K562 (cell line): ENCODE data around the gene SRPRA. TPM values are rescaled to one million over a fixed set of nuclear protein-coding genes. Genes with fewer than 3 reads are reported as not detected.

ENCODE experiments used
- BRD9 ChIP-seq: fragments of 450-650 bp; IDR thresholded peaks from 2 replicates; pipeline ENCODE4 v1.6.1; 2018; ENCODE audit warnings: low read depth; ENCODE audit not compliant: partially characterized antibody
- CCAR2 ChIP-seq: fragments of 200-400 bp; formaldehyde crosslinking; IDR thresholded peaks from 2 replicates; pipeline ENCODE4 v1.6.1; 2017; ENCODE audit warnings: mild to moderate bottlenecking, low read depth, low read length
- CCNT2 ChIP-seq: IDR thresholded peaks from 2 replicates; pipeline ENCODE4 v1.6.1; 2011; ENCODE audit warnings: borderline replicate concordance, low read depth, mild to moderate bottlenecking, moderate library complexity, mixed read lengths, low read length; ENCODE audit not compliant: insufficient read length; ENCODE audit errors: extremely low read depth
- DIDO1 ChIP-seq: fragments of 450-650 bp; IDR thresholded peaks from 2 replicates; pipeline ENCODE4 v1.6.1; 2016; ENCODE audit warnings: low read depth, missing biosample characterization, missing genetic modification characterization
- GTF2F1 ChIP-seq: IDR thresholded peaks from 2 replicates; pipeline ENCODE4 v1.6.1; 2011; ENCODE audit warnings: low read depth, low read length, improper control_type of control experiment
- HNRNPLL ChIP-seq: fragments of 200-400 bp; formaldehyde crosslinking; IDR thresholded peaks from 2 replicates; pipeline ENCODE4 v1.6.1; 2017; ENCODE audit warnings: low read length, low read depth, mild to moderate bottlenecking; ENCODE audit not compliant: poor library complexity, severe bottlenecking
- IFI16 ChIP-seq: fragments of 250-450 bp; sonication (Bioruptor Pico); IDR thresholded peaks from 2 replicates; pipeline ENCODE4 v2.1.2; 2022; ENCODE audit warnings: mild to moderate bottlenecking, inconsistent platforms
- LCOR ChIP-seq: sonication (generic); formaldehyde crosslinking; IDR thresholded peaks from 2 replicates; pipeline ENCODE4 v1.8.0; 2022; ENCODE audit warnings: mild to moderate bottlenecking, missing genetic modification reagents
- LEF1 ChIP-seq: fragments of 450-650 bp; IDR thresholded peaks from 2 replicates; pipeline ENCODE4 v1.6.1; 2016; ENCODE audit warnings: mild to moderate bottlenecking
- MCM5 ChIP-seq: fragments of 450-650 bp; IDR thresholded peaks from 2 replicates; pipeline ENCODE4 v1.6.1; 2016; ENCODE audit warnings: low read depth
- MYC ChIP-seq, 2 experiments: fragments of 250-450 bp in 1 of 2; sonication (Bioruptor Pico) in 1 of 2; IDR thresholded peaks; 2 replicates each; pipeline versions ENCODE4 v1.5.1 to v1.6.1; 2012 to 2021; ENCODE audit warnings: low read depth in 2 of 2, borderline replicate concordance in 1 of 2, improper control_type of control experiment in 1 of 2, low read length in 1 of 2, mild to moderate bottlenecking in 1 of 2, moderate library complexity in 1 of 2
- NR3C1 ChIP-seq: sonication (generic); formaldehyde crosslinking; IDR thresholded peaks from 2 replicates; pipeline ENCODE4 v1.8.1; 2022; ENCODE audit warnings: missing genetic modification reagents
- PHF20 ChIP-seq: fragments of 450-650 bp; IDR thresholded peaks from 2 replicates; pipeline ENCODE4 v1.6.1; 2018; ENCODE audit not compliant: partially characterized antibody
- RFX5 ChIP-seq: IDR thresholded peaks from 2 replicates; pipeline ENCODE4 v1.6.1; 2011; ENCODE audit warnings: low read depth, mild to moderate bottlenecking, improper control_type of control experiment, low read length
- SUPT5H ChIP-seq: fragments of 450-650 bp; IDR thresholded peaks from 2 replicates; pipeline ENCODE4 v1.6.1; 2016
- TBL1XR1 ChIP-seq, 2 experiments: IDR thresholded peaks; 2 replicates each; pipeline ENCODE4 v1.6.1; 2012; ENCODE audit warnings: improper control_type of control experiment in 2 of 2, low read length in 2 of 2, mild to moderate bottlenecking in 1 of 2
- ZNF41 ChIP-seq: fragments of 250-450 bp; sonication (Bioruptor Pico); conservative IDR thresholded peaks from 2 replicates; pipeline ENCODE4 v1.4.0; 2020; ENCODE audit warnings: mild to moderate bottlenecking
- polyA plus RNA-seq, 8 experiments: library from polyadenylated mRNA; depleted of rRNA in 4 of 8; stranded (reverse) in 5 of 8; unstranded in 3 of 8; fragments of >200 nt; fragmentation: Nextera tagmentation in 2 of 8; fragmentation: Illumina TruSeq in 1 of 8; extraction: Ambion mirVana in 2 of 8; extraction: Trizol in 1 of 8; gene quantifications; 2 replicates each; pipeline versions ENCODE4 v1.2.1 to v1.2.3, GENCODE V29; 2011 to 2014; ENCODE audit warnings: inconsistent platforms in 1 of 8, missing spikeins in 1 of 8
- total RNA-seq, 7 experiments: library from RNA; depleted of rRNA in 6 of 7; stranded (reverse); fragments of >200 nt in 6 of 7; fragmentation: Illumina TruSeq in 2 of 7; extraction: Trizol in 2 of 7; gene quantifications; 2 replicates each; pipeline versions ENCODE4 v1.2.1 to v1.2.3, GENCODE V29; 2011 to 2021; ENCODE audit warnings: low replicate concordance in 1 of 7
- TF ChIP-seq, protein P1 (sequence below): fragments of 250-450 bp; sonication (Bioruptor Pico); IDR thresholded peaks from 2 replicates; pipeline ENCODE4 v1.4.0; 2020; ENCODE audit warnings: mild to moderate bottlenecking
- TF ChIP-seq, protein P2 (sequence below): fragments of 450-650 bp; formaldehyde crosslinking; IDR thresholded peaks from 2 replicates; pipeline ENCODE4 v1.4.0; 2020; ENCODE audit warnings: mild to moderate bottlenecking, moderate library complexity
- TF ChIP-seq, protein P3 (sequence below): fragments of 250-450 bp; sonication (Bioruptor Pico); IDR thresholded peaks from 2 replicates; pipeline ENCODE4 v1.4.0; 2020
- TF ChIP-seq, protein P4 (sequence below), 2 experiments: fragments of 450-650 bp; conservative IDR thresholded peaks; 2 replicates each; pipeline ENCODE4 v1.6.1; 2017; ENCODE audit warnings: mild to moderate bottlenecking in 2 of 2, moderate library complexity in 2 of 2

The SRPRA gene
- total and polyA plus RNA-seq, 9 of the 15 experiments (the other 6 are each of a cell fraction or from before 2014, with no cell fraction given), result 33.5 to 124 (median 80.0) TPM

DNA sequence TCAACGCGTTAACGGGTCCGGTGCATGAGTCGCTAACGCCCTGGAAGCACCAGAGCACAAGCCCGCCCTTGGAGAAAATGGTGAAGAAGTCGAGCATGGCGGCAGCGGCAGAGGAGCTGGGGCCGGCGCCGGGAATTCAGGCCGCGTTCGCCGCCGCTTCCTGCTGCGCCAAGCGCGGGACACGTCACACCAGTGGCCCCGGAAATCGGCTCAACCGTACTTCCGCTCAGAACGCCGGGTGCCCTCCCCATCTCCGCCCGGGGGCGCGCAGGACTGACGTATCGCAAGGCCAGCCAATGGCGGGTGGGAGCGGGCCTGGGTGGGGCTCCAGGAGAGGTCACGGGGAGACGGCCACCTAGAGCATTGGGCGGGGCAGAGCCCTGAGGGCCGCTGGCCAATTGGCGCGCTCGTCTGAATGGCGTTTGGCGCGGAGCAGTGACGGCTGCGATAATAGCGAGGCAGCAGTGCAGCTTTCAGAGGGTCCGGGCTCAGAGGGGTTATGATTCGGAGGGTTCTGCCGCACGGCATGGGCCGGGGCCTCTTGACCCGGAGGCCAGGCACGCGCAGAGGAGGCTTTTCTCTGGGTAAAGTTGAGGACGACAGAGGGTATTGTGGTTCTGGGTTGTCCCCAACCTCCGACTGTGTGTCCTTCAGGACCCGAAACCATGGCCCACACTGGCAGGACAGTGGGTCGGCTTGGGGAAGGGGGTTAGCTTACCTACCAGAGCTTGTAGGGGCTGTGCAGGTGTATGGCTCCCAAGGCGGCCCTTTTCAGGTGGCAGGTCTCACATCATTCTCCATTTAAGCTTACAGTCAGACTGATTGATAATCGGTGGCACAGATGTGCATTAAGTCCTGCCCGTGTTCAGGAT is at the start of gene SRPRA, which contains the start of gene FOXRED1 (continued):
- TF ChIP-seq, protein P1, sequence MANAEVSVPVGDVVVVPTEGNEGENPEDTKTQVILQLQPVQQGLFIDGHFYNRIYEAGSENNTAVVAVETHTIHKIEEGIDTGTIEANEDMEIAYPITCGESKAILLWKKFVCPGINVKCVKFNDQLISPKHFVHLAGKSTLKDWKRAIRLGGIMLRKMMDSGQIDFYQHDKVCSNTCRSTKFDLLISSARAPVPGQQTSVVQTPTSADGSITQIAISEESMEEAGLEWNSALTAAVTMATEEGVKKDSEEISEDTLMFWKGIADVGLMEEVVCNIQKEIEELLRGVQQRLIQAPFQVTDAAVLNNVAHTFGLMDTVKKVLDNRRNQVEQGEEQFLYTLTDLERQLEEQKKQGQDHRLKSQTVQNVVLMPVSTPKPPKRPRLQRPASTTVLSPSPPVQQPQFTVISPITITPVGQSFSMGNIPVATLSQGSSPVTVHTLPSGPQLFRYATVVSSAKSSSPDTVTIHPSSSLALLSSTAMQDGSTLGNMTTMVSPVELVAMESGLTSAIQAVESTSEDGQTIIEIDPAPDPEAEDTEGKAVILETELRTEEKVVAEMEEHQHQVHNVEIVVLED (CRISPR knock-in tag), result peak; percentile 57; the same call in 1 of the 2 replicates
- TF ChIP-seq LEF1, result no peak
- TF ChIP-seq NR3C1, result no peak
- TF ChIP-seq RFX5, result peak; percentile 63; the same call in 1 of the 2 replicates
- no peak for TF ChIP-seq LCOR (CRISPR knock-in tag)
- peak; percentile 87 for TF ChIP-seq SUPT5H
- no peak for TF ChIP-seq IFI16 (CRISPR knock-in tag)
- TF ChIP-seq HNRNPLL, result peak; percentile 89
- TF ChIP-seq, protein P2, sequence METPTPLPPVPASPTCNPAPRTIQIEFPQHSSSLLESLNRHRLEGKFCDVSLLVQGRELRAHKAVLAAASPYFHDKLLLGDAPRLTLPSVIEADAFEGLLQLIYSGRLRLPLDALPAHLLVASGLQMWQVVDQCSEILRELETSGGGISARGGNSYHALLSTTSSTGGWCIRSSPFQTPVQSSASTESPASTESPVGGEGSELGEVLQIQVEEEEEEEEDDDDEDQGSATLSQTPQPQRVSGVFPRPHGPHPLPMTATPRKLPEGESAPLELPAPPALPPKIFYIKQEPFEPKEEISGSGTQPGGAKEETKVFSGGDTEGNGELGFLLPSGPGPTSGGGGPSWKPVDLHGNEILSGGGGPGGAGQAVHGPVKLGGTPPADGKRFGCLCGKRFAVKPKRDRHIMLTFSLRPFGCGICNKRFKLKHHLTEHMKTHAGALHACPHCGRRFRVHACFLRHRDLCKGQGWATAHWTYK (CRISPR knock-in tag), result peak; percentile 42; the same call in 1 of the 2 replicates
- TF ChIP-seq MYC (IDR thresholded peaks at IDR 0.05; ENCODE audit: low read depth, low read length), result peak; percentile 87
- TF ChIP-seq MYC (CRISPR knock-in tag; IDR thresholded peaks at IDR 0.05; ENCODE audit: borderline replicate concordance, low read depth), result 0 out of 2 replicates have a peak, but pooled peaks have one; percentile 21
- peak in 1 of 2 experiments; percentile 87; a peak in 2 of 4 replicates for TF ChIP-seq TBL1XR1 (IDR thresholded peaks at IDR 0.05; ENCODE audit: low read length in 2 of 2)
- no peak for TF ChIP-seq CCAR2
- TF ChIP-seq MCM5, result no peak
- TF ChIP-seq BRD9, result no peak
- TF ChIP-seq DIDO1 (tag), result no peak; the same call in none of the 2 replicates
- TF ChIP-seq ZNF41 (CRISPR knock-in tag), result no peak
- TF ChIP-seq, protein P3, sequence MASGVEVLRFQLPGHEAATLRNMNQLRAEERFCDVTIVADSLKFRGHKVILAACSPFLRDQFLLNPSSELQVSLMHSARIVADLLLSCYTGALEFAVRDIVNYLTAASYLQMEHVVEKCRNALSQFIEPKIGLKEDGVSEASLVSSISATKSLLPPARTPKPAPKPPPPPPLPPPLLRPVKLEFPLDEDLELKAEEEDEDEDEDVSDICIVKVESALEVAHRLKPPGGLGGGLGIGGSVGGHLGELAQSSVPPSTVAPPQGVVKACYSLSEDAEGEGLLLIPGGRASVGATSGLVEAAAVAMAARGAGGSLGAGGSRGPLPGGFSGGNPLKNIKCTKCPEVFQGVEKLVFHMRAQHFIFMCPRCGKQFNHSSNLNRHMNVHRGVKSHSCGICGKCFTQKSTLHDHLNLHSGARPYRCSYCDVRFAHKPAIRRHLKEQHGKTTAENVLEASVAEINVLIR (CRISPR knock-in tag), result peak; percentile 98
- 0 out of 2 replicates have a peak, but pooled peaks have one; percentile 31 for TF ChIP-seq GTF2F1
- TF ChIP-seq, protein P4, sequence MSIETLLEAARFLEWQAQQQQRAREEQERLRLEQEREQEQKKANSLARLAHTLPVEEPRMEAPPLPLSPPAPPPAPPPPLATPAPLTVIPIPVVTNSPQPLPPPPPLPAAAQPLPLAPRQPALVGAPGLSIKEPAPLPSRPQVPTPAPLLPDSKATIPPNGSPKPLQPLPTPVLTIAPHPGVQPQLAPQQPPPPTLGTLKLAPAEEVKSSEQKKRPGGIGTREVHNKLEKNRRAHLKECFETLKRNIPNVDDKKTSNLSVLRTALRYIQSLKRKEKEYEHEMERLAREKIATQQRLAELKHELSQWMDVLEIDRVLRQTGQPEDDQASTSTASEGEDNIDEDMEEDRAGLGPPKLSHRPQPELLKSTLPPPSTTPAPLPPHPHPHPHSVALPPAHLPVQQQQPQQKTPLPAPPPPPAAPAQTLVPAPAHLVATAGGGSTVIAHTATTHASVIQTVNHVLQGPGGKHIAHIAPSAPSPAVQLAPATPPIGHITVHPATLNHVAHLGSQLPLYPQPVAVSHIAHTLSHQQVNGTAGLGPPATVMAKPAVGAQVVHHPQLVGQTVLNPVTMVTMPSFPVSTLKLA (conservative IDR thresholded peaks at IDR 0.05), result peak; percentile 82 to 90
- peak; percentile 67 for TF ChIP-seq CCNT2
- TF ChIP-seq PHF20, result peak; percentile 91
